RPMI7951 (cell line): ENCODE measurements around the gene RAB22A. TPM values are rescaled to one million over a fixed set of nuclear protein-coding genes. Genes with fewer than 3 reads are reported as not detected.

Experiments
- DNase-seq: peaks from one replicate; pipeline ENCODE4 v3.0.0-alpha.2; 2012; ENCODE audit warnings: low read depth
- total RNA-seq: library from RNA; depleted of rRNA; stranded (reverse); fragments of >200 nt; shearing (Covaris generic); gene quantifications from 2 replicates; pipeline ENCODE4 v1.2.3, GENCODE V29; 2014

RAB22A gene
- total RNA-seq, 1 experiment from 2014 or later, result 26.8 TPM

DNA sequence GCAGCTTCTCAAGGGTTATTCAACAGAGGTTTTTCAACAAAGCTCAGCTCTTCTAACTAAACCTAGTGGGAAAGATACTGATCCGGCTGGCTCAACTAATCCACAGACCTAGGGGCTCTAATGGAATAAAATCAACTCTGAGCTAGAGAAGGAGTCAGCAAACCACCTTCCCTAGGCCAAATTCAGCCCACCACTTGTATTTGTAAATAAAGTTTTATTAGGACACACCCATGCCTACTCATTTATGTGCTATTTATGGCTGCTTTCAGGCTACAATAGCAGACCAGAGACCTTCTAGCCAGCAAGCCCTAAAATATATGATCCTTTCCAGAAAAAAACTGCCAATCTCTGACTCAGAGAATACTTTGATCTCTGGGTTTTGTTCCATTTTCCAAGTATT, 6.0 kb upstream of the RAB22A start:
- DNase-seq, result no peak

DNA sequence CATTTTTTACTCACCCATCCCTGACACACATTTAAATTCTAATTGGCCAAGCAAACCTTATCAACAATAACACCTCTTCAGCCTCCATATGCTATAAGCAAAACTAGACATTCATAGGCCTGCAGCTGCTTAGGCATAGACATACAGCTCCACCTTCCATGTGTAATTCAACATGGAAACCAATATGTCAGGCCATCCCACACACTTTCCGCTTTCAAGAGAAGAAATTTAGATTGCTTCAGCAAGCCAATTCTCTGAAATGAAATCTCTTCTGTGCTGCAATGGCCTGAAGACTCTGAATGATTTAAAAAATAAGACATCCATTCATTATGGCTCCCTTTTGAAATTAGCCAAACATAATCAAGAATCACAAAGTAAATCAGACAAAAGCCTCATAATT, 4.5 kb upstream of the RAB22A start:
- no peak for DNase-seq

DNA sequence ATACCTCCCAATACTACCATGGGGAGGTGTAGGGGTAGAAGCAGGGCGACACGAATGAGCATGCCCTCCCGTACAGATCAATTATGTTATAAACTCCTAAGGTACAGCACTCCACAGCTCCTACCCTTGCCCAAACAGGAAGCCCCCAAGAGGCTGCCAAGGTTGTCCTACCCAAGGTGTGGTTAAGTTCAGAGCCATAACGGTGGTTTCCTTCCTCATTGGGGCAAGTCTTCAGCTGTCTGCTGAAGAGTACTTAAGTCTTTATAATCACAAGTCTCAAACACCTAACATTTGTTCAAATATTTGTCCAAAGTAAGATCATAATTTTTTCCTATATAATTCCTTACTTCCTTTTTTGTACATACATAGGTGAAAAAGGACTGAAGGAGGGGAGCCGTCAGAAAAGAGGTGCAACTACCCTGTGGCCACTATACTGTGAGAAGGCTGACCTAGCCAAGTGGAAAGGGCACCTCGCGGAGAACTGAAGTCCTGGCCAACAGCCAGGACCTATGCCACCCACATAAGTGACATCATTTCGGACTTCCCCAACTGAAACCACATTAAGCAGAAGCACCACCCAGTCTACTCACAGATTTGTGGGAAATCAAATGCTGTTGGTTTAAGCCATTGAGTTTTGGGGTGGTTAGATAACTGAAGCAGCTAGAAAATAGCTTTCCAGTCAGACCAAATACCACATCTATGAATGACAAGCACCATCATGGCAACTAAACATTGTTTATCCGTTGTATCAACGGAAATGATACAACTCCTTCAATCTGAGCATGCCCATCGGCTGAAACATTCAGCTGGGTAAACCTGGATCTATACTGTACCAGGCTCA, 2.9 kb upstream of the RAB22A start:
- DNase-seq, result peak; percentile 97

DNA sequence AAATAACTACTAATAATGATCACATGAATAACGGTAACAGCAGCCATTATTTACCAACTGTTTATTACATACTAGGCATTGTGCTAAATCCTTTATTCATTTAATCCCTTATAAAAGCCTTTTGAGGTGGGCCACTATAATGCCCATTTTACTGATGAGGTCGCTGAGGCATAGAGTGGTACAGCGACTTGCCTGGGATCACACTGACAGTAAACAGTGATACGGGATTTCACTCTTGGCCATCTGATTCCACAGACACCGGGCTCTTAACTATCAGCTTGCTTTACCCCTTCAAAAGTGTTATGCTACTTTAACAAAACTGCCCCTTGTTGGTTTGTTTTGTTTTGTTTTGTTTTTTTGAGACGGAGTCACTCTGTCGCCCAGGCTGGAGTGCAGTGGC, 2.2 kb upstream of the RAB22A start:
- no peak for DNase-seq

DNA sequence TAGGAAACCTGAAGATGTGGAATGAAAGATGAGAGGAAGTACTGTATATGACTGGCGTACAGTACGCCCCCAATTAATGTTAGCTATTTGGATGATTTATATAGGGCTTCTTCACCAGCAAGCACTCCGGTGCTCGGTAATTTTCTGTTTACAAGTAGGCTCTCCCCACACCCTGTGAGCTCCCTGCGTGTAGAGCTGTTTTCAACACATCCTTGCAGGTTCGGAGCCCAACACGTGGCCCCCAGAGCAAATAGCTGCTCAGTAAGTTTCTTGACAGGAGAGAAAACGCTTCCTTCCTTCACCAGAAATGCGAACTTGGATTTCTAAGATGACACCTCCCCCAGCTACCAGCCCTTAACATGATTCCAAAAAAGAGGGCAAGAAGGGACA, 1.2 kb upstream of the RAB22A start:
- no peak for DNase-seq

DNA sequence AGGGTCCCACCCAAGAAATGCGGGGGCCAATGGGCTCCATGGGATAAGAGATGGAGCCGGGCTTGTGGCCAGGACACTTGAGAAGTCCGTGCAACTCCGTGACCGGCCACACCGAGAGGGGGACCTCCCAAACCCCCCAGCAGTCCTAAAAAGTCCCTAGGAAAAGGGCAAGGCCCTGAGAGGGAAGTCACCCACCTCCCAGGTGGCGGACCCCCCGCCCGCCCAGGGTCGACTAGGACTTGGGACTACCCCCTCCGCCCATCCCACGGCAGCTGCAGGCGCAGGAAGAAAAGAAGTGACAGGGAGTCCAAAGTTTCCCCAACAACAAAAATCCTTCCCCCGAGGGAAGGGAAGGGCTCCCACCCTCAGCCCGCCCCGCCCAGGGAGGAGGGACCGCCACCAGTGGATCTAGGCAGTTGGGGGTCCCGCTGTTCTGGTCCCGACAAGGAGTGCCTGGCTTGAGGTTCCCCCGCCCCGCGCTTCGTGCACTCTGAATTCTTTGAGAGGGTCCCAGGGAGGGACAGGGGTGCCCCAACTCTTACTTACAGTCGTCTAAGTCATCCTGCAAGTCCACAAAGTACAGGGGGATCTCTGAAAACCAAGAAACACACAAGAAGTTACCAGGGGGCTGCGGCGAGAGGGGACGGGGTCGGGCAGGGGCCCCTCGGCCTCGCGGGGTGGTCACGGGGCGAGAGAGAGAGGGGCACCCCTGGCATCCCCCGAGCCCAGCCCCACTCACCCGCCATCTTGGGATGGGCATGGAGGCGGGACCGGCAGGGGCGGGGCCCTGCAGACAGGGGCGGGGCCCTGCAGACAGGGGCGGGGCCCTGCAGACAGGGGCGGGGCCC, 611 bp upstream of the RAB22A start:
- DNase-seq, result peak; percentile 81

DNA sequence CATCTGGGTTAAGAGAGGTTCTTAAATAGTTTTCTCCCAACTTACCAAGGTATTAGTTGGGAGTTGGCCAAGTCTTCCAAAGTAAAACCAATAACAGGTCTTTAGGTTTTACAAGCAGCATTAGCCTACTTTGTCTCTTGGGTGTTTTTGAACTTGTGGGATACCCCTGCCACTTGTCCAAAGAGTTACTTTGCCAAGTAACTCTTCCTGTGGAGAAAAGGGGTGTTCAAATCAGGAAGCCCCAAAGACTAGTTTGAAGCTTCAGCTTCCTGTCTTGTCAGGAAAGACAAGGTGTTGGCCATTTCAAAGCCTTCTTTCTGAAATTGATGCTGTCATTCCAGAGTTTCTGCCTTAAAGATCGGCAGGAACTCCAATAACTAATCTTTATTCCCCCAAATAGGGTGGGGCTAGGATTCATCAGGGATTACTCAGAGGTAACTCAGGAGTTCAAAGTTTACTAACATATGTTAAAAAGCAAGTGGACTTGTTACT, 822 bp downstream of the RAB22A start:
- peak; percentile 23 for DNase-seq

DNA sequence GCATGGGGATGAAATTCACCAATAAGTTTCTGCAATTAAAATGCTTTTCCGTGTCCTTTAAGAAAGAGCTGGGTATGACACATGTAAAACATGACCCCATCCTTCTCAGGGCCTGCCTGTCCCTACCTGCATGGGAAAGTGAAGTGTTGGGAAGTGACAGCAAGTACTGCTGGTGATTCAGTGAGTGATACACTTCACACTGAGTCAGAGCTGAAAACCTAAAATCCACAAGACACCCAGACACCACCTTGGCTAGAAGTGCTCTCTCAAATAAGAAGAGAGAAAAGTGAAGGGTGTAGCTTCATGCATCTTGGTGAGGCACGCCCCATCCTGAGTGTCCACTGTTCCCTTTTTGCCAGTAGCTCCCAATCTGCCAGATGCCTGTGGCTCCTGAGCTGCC, 3.3 kb downstream of the RAB22A start:
- DNase-seq, result no peak

DNA sequence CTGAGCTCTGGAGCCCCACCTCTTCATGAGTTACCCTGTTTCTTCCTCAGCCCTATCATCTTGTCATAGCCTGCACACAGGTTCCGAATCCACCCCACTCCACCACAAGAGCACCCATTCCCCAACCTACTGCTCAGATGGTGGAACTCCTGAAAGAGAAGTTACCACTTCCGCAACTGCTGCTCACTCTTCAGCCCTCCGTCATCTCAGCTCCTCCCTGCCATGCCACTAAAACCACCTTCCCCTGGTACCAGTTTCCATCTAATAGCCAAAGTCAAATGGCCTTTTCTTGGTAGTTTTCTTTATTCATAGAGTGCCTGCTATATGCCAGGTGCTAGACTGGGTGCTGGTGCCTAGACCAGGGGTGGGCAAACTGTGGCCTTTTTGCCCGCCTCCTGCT, 3.9 kb downstream of the RAB22A start:
- no peak for DNase-seq

DNA sequence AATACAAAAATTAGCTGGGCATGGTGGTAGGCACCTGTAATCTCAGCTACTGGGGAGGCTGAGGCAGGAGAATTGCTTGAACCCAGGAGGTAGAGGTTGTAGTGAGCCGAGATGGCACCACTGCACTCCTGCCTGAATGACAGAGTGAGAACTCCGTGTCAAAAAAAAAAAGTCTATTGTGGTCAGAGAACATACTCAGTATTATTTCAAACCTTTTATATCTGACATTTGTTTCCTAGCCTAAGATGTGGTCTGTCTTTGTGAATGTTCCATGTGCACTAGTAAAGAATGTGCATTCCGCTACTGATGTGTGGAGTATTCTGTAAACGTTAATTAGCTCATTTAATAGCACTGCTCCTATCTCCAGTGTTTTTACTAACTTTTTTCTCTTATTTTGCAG, 11.7 kb downstream of the RAB22A start:
- no peak for DNase-seq

DNA sequence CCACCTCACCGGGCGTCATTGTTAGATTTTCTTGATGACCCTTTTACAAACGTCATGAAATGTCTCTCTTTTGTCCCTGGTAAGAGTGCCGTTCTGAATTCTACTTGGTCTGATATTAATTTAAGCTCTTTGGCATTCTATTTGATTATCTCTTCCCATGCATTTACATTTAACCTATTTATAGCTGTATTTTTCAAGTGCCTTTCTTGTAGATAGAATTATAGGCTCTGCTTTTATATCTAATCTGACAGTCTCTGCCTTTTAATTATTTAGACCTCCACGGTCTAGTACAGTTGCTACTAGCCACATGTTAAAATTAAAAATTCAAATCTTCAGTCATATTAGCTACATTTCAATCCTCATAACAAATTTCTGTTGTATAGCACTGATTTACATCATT, 12.6 kb downstream of the RAB22A start:
- DNase-seq, result no peak

DNA sequence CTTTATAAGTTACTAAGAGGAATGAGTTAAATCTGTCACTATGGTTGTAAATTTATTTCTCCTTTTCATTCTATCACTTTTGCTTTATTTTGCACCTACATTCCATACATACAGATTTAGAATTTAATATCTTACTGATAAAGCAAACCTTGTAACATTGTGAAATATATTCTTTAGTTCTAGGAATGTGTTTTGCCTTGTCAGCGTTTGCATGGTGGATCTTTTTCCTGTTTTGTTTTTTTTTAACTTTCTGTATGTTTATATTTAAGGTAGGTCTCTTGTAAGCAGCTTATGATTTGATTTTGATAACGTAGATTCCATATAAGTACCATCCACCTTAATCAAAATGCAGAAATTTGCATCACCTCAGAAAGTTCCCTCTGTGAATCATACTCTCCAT, 16.4 kb downstream of the RAB22A start:
- DNase-seq, result no peak

DNA sequence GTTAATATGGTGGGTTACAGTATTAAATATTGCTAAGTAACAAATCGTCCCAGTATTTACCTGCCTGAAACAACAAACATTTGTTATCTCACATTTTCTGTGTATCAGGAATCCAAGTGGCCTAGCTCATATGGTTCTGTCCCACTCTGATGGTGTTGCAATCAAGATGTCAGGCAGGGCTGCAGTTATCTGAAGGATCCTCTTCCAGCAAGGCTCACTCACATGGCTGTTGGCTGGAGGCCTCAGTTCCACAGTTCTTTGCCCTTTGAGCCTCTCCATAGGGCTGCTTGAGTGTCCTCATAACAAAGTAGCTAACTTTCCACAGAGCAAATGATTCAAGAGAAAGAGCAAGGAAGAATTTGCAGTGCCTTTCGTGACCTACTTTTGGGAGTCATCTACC, 17.7 kb downstream of the RAB22A start:
- no peak for DNase-seq

DNA sequence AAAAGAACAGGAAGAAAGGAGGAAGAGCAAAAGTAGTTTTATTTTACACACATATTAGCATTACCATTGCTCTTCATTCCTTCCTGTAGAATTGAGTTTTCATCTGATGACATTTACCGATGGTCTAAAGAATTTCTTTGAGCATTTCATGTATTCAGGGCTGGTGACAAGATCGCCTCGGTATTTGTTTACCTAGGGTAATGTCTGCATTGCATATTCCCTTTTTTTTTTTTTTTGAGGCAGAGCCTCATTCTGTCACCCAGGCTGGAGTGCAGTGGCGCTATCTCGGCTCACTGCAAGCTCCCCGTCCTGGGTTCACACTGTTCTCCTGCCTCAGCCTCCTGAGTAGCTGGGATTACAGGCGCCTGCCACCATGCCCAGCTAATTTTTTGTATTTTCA, 19.3 kb downstream of the RAB22A start:
- DNase-seq, result no peak

DNA sequence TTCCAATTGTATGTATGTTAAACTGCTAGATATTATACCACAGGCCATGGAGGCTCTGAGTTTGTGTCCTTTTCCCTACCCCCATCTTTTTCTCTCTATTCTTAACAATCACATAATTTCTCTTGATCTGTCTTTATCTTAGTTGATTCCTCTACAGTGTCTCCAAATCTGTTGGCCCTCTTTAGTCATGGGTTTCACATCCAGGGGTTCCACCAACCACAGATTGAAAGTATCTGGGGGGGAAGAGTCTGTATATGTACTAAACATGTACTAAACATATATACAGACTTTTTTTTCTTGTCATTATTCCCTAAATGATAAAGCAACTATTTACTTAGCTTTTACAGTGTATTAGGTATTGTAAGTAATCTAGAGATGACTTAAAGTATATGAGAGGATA, 20.2 kb downstream of the RAB22A start:
- no peak for DNase-seq

DNA sequence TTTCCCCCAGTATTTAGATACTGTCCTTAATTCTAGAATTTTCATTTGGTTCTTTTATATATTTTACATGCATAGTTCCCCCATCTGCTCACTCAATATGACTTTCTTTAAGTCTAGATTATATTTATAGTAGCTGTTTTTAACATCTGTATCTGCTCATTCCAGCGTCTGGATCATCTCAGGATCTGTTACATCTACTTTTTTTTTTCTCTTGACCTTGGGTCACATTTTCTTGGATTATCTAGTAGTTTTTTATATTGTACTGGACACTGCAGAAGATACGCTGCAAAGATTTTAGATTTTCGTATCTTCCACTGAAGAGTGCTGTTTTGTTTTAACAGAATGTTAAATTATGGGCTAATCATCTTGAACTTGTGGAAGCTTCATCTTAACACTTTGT, 20.7 kb downstream of the RAB22A start:
- no peak for DNase-seq

DNA sequence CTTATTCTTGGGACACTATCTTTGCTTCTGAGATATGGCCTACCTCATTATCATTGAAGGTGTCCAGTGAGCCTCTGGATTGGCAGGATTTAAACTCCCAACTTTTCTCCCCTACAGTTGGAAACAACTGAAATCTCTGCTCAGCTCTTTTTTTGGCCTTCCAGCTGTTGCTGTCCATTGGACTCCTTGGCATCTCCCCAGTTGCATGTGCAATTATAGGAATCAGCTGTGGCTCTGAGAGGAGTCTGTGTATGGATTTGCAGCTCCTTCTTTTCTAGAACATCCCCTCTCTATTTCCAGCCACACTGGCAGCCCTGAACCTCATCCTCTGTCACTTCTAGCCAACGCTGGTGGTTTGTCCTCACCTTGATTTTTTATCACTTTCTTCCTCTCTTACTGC, 21.2 kb downstream of the RAB22A start:
- no peak for DNase-seq

DNA sequence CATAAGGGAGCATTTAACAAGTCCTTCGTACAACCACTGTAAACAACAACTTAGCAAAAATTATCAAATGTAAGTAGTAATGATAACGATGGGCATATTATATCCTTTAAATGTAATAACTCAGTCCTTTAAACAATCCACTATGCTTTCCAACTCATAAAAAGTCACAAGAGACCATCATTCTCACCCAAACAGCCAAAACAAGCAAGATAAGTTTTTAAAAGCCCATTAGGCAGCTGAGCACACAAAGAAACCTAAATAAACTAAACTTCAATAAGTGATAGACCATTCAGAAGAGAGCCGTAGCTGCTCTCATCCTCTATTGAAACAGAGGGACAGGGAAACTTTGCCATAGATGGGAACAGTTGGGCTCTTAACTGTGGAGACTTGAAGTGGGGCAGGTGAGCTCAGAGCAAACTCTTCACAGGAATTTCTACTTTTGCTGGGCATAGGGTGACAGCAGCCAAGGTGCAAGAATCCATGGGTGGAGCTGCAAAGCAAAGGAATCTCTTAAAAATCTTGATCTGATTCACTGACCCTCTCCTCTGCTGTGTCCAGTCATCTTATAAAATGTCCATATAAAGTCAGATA, 22.5 kb downstream of the RAB22A start:
- no peak for DNase-seq

DNA sequence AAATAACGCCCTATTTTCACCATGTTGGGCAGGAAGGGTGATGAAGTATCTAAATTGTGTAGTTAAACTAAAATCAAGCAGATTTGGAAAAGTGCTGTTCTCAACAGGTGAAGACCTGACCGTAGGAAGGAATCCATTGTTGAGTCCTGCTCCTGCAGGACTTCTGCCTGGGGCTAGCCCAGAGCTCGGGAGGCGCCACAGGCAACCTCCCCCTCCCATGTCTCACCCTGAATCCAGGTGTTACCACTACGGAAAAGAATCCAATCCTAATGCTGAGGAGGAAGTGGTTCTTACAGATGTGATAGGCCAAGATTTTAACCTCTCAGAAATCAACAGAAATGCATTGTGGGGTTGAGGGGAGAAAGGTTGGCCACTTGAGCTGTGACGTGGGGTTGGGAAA, 30.2 kb downstream of the RAB22A start:
- no peak for DNase-seq

DNA sequence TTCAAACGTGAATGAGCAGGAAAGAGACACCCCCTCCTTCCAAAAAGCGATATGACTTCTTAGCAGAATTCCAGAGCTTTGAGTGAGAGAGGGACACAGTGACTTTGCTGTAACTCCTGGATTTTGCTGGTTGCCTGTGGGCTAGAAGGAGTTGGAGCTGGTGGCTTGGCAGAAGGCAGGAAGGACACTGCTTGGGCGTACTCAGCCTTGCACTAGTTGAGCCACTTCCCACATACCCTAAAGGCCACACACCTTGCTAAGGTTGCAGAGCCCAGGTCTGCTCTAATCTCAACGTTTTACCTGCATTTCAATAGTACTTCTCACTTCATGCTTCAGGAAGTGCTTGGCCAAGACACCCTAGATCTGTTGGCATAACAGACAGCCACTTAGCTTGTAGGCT, 30.6 kb downstream of the RAB22A start:
- DNase-seq, result no peak

DNA sequence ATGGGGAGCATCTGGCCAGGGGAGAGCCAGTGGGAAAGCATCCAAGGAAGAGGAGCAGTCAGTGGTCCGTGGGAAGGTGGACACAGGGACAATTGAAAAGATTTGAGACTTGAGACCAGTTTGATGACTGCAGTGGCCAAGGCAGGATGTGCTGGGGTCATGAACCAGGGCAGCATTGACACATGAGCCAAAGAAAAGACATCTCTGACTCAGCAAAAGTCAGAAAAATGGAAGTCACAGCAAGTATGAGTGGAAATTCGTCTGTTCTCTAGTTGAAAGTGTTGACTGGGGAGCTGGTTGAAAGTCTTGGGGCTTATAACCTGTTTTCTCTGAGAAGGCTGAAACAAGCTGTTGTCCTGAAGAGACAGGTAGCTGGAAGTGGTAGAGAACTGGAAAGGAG, 31.3 kb downstream of the RAB22A start:
- peak; percentile 56 for DNase-seq

DNA sequence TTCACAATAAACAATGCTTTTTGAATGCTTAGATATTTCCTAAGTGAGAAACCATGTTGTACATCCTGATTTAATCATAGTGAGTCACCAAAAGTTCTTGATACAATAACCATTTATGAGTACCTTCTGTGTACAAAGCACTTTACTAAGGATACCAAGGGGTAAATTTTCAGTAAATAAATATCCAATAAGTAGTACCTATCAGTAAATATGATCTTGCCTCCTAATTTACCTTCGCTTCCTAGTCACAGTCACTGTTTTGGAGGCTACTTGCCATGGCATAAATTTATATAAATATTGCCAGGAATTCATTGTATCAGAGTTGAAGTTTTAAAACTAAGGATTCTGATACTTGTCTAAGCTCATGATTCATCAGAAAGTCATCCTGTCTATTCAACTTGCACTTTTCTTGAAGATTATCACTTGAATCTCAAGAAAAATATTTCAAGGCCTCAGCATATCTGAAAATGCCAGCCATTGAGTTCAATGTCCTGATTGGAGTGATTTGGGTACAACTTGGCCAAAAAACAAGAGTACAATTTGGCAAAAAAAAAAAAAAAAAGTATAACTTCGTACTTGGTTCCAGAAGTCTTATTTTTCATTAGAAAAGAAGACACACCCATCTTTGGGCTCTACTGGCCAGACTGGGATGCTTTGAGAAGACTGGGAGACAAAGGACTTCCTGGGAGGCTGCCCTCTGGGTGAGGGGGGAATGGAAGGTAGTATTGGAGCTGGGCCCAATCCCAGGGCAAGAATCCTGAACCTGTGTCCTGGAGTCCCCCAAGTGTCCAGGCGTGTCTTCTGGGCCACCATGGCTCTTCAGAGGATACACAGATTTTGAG, 32.8 kb downstream of the RAB22A start:
- peak; percentile 57 for DNase-seq
